EL (cell line): ENCODE results near the gene ADM2.
"Not testable (repeated sequence)": the region's sequence is repeated elsewhere in the genome, so short reads cannot be mapped to it uniquely, and the experiment has no call there.

ENCODE experiments used
- DNase-seq: peaks from one replicate; pipeline ENCODE4 v3.0.0-alpha.2; 2016

The ADM2 gene

DNA sequence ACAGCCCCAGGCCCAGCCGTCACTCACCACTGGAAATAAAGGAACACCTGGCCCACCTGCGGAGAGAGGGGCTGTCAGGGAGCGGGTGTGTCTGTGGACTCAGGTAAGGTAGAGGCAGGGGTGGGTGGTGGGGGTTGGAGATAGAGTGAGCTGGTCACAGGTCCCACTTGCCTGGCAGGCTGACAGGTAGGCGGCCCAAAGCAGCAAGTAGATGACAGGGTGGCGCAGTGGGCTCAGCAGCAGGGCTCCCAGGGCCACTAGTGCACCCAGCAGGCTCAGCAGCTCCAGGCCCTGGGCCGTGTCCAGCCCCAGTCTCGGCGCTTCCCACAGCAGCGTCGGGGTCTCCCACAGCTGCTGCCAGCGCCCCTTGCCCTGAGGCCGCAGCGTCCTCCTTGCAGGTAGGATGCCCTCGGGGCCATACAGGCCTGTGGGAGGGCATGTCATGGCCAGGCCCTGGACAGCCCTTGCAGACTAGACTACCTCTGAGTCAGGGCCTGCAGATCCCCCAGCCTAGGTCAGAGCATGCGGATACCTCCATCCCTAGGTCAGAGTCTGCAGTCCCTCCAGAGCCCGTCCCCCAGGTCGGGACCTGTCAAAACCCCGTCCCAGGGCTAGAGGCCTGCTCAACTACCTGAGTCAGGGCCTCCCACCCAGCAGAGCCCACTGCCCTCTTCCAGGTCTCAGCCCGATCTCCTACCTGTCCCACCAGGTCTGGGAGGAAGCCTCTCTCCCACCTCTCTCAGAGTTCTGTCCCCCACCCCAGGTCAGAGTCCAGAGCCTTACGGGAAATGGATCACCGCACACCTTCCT, 25.5 kb downstream of the ADM2 start:
- no peak for DNase-seq

DNA sequence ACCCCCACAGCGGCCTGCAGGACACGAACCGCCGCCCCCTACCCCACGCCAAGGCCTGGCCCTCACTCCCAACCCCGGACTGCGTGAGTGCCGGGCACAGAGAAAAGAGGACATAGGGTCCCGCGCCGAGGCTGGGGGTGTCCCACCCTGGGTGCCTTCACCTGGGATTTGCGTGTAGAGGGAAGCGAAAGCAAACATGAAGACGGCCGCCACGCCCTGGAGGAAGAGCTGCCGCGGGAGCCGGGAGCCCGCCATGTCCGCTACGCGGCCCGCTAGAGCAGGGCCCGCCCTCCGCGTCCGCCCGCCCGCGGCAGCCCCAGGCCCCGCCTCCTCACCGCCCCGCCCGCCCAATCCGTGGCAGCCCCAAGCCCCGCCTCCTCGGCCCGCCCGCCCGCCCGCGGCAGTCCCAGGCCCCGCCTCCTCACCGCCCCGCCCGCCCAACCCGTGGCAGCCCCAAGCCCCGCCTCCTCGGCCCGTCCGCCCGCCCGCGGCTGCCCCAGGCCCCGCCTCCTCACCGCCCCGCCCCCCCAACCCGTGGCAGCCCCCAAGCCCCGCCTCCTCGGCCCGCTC, 26.2 kb downstream of the ADM2 start, which contains the start of gene LMF2:
Gene LMF2 (minus strand): TSS at position 282 of the 570 bp plus-strand sequence. CDS start 27 bp downstream, at position 255.
- no peak for DNase-seq

GRCh38 chr22:50507991-50508884, 26.9 kb downstream of the ADM2 start, which contains the start of gene NCAPH2:
NCAPH2 (plus strand) TSS chr22:50508224; CDS start chr22:50508338, 114 bp downstream.
- peak; percentile 97 for DNase-seq

DNA sequence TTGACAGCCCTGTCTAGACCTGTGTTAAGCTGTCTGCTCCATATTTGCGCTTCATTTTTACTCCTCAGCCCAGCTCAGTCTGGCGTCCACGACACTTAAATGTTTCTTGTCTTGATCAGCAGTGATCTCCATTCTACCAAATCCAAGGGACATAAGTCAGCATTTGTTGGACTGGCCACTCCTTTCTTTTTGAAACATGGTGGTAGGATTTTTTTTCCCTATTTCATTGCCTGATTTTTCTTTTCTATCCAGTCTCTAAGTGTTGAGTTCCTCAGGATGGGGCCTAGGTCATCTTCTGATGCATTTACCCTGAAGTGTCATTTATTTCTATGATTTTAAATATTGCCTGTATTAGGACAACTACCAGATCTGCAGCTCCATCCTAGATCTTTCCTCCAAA, 27.6 kb downstream of the ADM2 start:
- DNase-seq = no peak

- DNase-seq = no peak
These were observed 31.8 kb downstream of the ADM2 start for GRCh38 chr22:50513175-50513574.

GRCh38 chr22:50516068-50516467, 34.7 kb downstream of the ADM2 start:
- DNase-seq = no peak

DNA sequence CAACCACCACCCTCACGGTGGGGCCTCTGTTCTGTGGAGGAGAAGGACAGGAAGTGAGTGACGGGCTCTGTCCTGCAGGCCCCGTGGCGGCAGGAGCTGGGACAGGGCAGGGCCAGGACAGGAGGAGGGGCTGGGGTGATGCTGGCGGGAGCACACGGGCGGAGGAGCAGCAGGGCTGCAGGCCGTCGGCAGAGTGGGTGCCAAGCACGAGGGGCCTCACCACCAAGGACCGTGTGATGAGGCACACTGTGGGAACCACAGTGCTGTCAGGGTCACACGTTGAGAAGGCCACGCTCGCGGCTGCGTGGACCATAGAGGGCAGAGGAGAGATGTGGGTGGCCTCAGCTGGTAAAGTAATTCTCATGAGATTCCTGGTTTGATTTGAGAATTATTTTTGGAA, 35.5 kb downstream of the ADM2 start:
- no peak for DNase-seq

- DNase-seq = no peak
These were observed 36.3 kb downstream of the ADM2 start for GRCh38 chr22:50517495-50518260.

DNA sequence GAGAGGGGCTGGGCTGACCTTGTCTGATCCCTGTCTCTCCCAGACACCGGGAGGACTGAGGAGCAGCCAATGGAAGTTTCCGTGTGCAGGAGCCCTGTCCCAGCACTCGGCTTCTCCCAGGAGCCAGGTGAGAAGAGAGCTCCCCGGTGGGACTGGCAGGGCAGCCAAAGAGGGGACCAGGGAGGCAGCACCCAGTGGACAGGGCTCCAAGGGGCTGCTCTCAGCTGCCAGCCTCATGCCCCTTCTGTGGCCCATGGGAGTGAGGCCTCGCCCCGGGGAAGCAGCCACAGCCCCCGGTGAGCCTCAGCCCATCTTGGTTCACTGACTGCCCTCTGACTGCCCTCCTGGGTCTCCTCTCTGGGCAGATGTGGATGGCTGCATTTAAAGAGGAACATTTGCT, 37.3 kb downstream of the ADM2 start:
- DNase-seq = no peak

- no peak for DNase-seq
These were observed 37.8 kb downstream of the ADM2 start for GRCh38 chr22:50519151-50519550.

- DNase-seq = not testable (repeated sequence)
These were observed 38.8 kb downstream of the ADM2 start for GRCh38 chr22:50520184-50520583.

DNA sequence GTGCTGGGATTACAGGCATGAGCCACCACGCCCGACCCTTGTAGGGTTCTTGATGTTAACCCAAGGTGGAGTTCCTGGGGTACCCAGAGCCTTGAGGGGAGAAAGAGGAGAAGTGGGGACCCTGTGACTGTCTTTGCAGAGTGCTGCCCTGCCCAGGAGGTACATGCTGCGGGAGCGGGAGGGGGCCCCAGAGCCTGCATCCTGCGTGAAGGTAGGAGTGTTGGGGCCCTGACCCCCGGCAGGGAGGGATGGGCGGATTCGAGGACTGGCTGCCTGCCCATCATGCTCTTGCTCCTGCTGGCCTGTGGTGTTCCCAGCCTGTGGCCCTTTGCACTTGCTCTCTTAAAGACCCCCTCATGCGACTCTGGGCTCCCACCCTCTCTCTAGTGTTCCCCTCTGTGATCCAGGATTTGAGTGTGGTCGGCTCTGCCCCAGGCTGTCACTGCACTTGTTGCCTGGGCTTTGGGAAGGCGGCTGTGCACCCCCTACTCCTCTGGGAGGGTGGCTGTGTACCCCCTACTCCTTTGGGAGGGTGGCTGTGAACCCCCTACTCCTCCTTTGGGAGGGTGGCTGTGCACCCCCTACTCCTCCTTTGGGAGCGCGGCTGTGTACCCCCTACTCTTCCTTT, 39.6 kb downstream of the ADM2 start:
- DNase-seq = no peak

GRCh38 chr22:50521710-50522109, 40.4 kb downstream of the ADM2 start:
- DNase-seq = no peak

- DNase-seq = no peak
These were observed 41.0 kb downstream of the ADM2 start for GRCh38 chr22:50522208-50522805.

DNA sequence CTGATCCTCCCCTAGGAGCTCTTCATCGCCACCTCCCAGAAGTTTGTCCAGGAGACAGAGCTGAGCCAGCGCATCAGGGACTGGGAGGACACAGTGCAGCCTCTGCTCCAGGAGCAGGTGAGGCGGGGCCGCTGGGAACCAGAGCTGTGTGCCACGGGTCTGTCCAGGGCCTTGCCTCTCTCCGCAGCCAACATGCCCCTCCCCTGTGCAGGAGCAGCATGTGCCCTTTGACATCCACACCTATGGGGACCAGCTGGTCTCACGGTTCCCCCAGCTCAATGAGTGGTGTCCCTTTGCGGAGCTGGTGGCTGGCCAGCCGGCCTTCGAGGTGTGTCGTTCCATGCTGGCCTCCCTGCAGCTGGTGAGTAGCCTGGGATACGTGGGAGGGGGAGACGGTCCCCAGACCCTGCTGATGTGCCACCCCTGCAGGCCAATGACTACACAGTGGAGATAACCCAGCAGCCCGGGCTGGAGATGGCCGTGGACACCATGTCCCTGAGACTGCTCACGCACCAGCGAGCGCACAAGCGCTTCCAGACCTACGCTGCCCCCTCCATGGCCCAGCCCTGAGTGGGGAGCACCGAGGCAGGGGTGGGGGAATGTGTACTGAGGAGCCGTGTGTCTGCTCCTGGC, 41.6 kb downstream of the ADM2 start:
- DNase-seq = no peak

DNA sequence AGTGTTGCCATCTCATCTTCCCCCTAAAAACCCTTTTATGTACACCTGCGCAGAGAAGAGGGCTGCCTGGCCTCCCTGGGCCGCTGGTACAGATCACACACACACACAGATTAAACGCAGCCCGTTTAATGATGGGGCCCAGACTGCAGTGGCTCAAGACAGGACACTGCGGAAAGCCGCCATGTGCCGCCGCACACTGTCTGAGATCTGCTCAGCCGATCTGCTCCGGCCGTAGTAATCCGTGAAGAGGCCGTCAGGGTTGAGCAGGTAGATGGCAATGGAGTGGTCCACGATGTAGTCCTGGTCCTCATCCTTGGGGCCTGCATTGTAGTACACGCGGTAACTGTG, 42.1 kb downstream of the ADM2 start:
- DNase-seq = no peak

GRCh38 chr22:50523806-50524675, 42.7 kb downstream of the ADM2 start:
- DNase-seq = no peak

- no peak for DNase-seq
These were observed 43.3 kb downstream of the ADM2 start for GRCh38 chr22:50524676-50525103.

- peak; percentile 97 for DNase-seq
These were observed 43.9 kb downstream of the ADM2 start, which contains the start of gene SCO2 for GRCh38 chr22:50525104-50525857. SCO2 (minus strand) TSS chr22:50525598; CDS start chr22:50524411, 1,187 bp downstream.

DNA sequence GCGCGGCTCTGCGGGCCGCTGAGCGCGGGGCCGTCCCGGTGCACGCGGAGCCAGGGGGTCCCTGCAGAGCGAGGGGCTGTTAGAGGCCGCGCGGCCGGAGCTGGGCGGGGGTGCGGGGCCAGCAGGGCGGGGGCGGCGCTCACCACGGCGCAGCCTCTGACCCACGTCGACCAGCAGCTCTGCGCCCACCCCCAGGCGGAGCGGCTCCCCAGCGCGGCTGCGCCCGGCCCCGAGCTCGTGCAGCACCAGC, 44.4 kb downstream of the ADM2 start:
- DNase-seq = no peak
